NT2/D1 (cell line): Measurements from ENCODE around the gene FSTL4.
A peak's percentile ranks its signal among the peaks of the same experiment; 100 is the strongest.

Source experiments
- DNase-seq: peaks from one replicate; pipeline ENCODE4 v3.0.0-alpha.2; 2011; ENCODE audit warnings: low read depth, low spot score
- H3K27me3 ChIP-seq: 2 replicates; pipeline ENCODE4 v1.6.0; 2011; ENCODE audit warnings: mild to moderate bottlenecking; ENCODE audit not compliant: insufficient read length, insufficient read depth
- H3K36me3 ChIP-seq: 2 replicates; pipeline ENCODE4 v1.6.1; 2011; ENCODE audit warnings: mild to moderate bottlenecking, low read length, mixed read lengths; ENCODE audit not compliant: insufficient read depth, insufficient read length
- H3K4me1 ChIP-seq: 2 replicates; pipeline ENCODE4 v1.5.1; 2011; ENCODE audit not compliant: insufficient read depth, insufficient read length
- H3K4me3 ChIP-seq: 2 replicates; pipeline ENCODE4 v1.5.1; 2011; ENCODE audit warnings: low read depth; ENCODE audit not compliant: insufficient read length
- H3K9ac ChIP-seq: 2 replicates; pipeline ENCODE4 v1.6.0; 2011; ENCODE audit warnings: low read depth; ENCODE audit not compliant: insufficient read length
- H3K9me3 ChIP-seq: 2 replicates; pipeline ENCODE4 v1.5.1; 2011; ENCODE audit warnings: mild to moderate bottlenecking, low read length; ENCODE audit not compliant: insufficient read depth
- SUZ12 ChIP-seq: IDR thresholded peaks from 2 replicates; pipeline ENCODE4 v1.6.1; 2011; ENCODE audit not compliant: insufficient read length, insufficient read depth; ENCODE audit errors: extremely low read depth
- YY1 ChIP-seq: IDR thresholded peaks from 2 replicates; pipeline ENCODE4 v1.6.1; 2011; ENCODE audit not compliant: insufficient read length, insufficient read depth
- ZNF274 ChIP-seq: IDR thresholded peaks from 2 replicates; pipeline ENCODE4 v1.6.1; 2011; ENCODE audit warnings: mild to moderate bottlenecking, low read depth, low read length

The FSTL4 gene

GRCh38 chr5:133265720-133266526 lies 346.4 kb downstream of the FSTL4 start:
- Histone ChIP-seq H3K4me3 (no peak overlapping the region), H3K9ac (peak overlapping the region; percentile 36)
- DNase-seq: no peak

GRCh38 chr5:133265257-133265656 lies 347.1 kb downstream of the FSTL4 start:
- TF ChIP-seq ZNF274 (no peak), YY1 (no peak), SUZ12 (no peak)
- Histone ChIP-seq H3K4me1 (peaks cover 15% of the 10 kb centered on the region), H3K9me3 (no peaks in the 10 kb centered on the region), H3K9ac (no peak overlapping the region), H3K27me3 (no peaks in the 10 kb centered on the region), H3K36me3 (no peaks in the 10 kb centered on the region), H3K4me3 (no peak overlapping the region)
- DNase-seq: no peak

More at GRCh38 chr5:133265720-133266526, 346.4 kb downstream of the FSTL4 start:
- Histone ChIP-seq H3K9me3 (no peaks in the 10 kb centered on the region), H3K36me3 (no peaks in the 10 kb centered on the region), H3K27me3 (no peaks in the 10 kb centered on the region), H3K4me1 (peaks cover 15% of the 10 kb centered on the region)
- TF ChIP-seq ZNF274 (no peak), YY1 (no peak), SUZ12 (no peak)

GRCh38 chr5:133262690-133263089 lies 349.7 kb downstream of the FSTL4 start:
- H3K4me1 ChIP-seq: peaks cover 15% of the 10 kb centered on the region
- H3K27me3 ChIP-seq: no peaks in the 10 kb centered on the region
- no peak for TF ChIP-seq SUZ12
- no peak for TF ChIP-seq YY1
- TF ChIP-seq ZNF274: no peak
- H3K9ac ChIP-seq: no peak overlapping the region
- no peak for DNase-seq
- H3K9me3 ChIP-seq: no peaks in the 10 kb centered on the region
- no peak overlapping the region for H3K4me3 ChIP-seq
- no peaks in the 10 kb centered on the region for H3K36me3 ChIP-seq

- H3K27me3 ChIP-seq: no peaks in the 10 kb centered on the region
- no peak overlapping the region for H3K9ac ChIP-seq
- H3K4me3 ChIP-seq: no peak overlapping the region
- DNase-seq: no peak
- H3K36me3 ChIP-seq: no peaks in the 10 kb centered on the region
- H3K9me3 ChIP-seq: no peaks in the 10 kb centered on the region
- no peak for TF ChIP-seq ZNF274
- TF ChIP-seq YY1: no peak
- no peak for TF ChIP-seq SUZ12
- peaks cover 15% of the 10 kb centered on the region for H3K4me1 ChIP-seq
Measured at GRCh38 chr5:133261993-133262392, 350.3 kb downstream of the FSTL4 start.

GRCh38 chr5:133260715-133261114 lies 351.6 kb downstream of the FSTL4 start:
- Histone ChIP-seq H3K27me3 (no peaks in the 10 kb centered on the region), H3K4me1 (peaks cover 6% of the 10 kb centered on the region), H3K36me3 (no peaks in the 10 kb centered on the region), H3K9me3 (no peaks in the 10 kb centered on the region), H3K9ac (no peak overlapping the region), H3K4me3 (no peak overlapping the region)
- DNase-seq: no peak
- TF ChIP-seq ZNF274 (no peak), SUZ12 (no peak), YY1 (no peak)

GRCh38 chr5:133259199-133259997 lies 352.9 kb downstream of the FSTL4 start:
- Histone ChIP-seq H3K36me3 (no peaks in the 10 kb centered on the region), H3K4me1 (peaks cover 5% of the 10 kb centered on the region), H3K9me3 (no peaks in the 10 kb centered on the region), H3K4me3 (no peak overlapping the region), H3K9ac (no peak overlapping the region), H3K27me3 (no peaks in the 10 kb centered on the region)
- no peak for TF ChIP-seq SUZ12
- no peak for TF ChIP-seq ZNF274
- no peak for TF ChIP-seq YY1
- no peak for DNase-seq

GRCh38 chr5:133257977-133258376 lies 354.4 kb downstream of the FSTL4 start:
- Histone ChIP-seq H3K36me3 (no peaks in the 10 kb centered on the region), H3K9me3 (no peaks in the 10 kb centered on the region), H3K9ac (no peak overlapping the region), H3K4me1 (peaks cover 5% of the 10 kb centered on the region), H3K27me3 (no peaks in the 10 kb centered on the region), H3K4me3 (no peak overlapping the region)
- no peak for DNase-seq
- TF ChIP-seq SUZ12 (no peak), YY1 (no peak), ZNF274 (no peak)
